Measurements from ENCODE around the gene VWC2.
A peak's percentile ranks its signal among the peaks of the same experiment; 100 is the strongest.

VWC2 gene

DNA sequence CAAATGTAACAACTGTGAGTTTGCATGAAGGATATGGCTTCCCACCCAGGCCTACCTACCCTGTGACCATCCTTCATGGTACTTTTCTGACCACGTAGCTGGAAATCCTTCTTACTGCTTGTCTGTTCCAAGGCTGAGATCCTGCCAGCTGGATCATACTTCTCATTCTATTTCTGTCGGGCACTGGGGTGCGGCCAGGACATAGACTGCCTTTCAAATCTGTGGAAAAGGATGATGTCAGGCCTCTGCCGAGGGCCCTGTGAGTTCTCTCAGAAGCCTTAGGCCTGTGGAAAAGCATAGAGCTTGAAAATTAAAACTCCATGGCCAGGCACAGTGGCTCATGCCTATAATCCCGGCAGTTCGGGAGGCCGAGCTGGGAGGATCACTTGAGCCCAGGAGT, 10.0 kb downstream of the VWC2 start:
- DNase-seq (ENCODE audit: low read depth) = no peak

DNA sequence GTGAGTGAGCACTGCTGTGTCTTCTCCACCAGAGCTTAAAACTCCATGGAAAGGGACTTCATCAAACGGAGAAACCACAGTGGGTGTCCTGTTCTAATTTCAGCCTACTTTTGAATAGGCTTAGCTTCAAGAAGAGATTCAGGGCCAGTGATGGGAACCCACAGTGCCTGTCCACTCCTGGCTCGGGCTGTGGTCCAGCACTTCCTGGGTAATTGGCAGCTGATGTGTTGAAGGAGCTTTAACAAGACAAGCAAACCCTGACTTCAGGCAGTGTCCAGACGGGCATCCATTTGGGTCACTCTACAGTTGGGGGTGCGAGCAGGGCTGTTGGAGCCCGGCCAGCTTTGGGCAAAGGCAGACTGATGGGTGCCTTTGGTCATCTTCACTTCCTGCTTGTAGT, 14.5 kb downstream of the VWC2 start:
- no peak for DNase-seq (ENCODE audit: low read depth)

DNA sequence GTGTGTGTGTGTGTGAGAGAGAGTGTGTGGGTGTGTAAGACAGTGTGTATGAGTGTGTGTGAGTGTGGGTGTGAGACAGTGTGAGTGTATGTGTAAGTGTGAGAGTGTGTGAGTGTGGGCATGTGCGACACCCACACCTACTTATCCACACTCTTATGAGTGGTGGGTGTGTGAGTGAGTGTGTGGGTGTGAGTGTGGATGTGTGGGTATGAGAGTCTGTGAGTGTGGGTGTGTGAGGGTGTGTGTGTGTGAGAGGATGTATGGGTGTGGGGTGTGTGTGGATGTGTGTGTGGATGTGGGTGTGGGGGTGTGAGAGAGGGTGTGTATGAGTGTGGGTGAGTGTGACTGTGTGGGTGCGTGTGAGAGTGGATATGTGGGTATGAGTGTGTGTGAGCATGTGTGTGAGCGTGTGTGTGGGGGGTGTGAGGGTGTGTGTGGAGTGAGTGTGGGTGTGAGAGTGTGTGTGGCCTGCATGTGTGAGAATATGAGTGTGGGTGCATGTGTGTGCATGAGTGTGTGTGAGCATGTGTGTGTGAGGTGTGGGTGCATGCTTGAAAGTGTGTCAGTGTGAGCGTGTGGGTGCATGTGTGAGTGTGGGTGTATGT, 15.1 kb downstream of the VWC2 start:
- DNase-seq (ENCODE audit: low read depth) = no peak

DNA sequence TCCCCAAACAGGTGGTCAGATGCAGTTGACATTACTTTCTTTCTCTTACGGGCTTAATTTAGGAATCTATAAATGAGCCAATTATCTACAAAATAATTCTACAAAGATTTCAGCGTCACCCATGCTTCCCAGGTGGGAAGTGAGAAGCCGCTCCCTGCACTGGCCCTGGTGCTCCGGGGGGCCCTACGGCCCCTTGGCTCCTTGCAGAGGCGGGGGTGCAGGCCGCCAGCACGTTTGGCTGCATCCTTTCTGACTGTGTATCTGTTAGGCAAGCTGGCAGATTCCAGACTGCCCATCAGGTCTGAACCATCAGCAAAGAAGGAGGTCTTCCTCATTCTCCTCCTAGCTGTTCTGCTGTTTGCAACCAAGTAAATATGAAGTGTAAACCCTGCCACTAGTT, 16.3 kb downstream of the VWC2 start:
- DNase-seq (ENCODE audit: low read depth) = no peak

DNA sequence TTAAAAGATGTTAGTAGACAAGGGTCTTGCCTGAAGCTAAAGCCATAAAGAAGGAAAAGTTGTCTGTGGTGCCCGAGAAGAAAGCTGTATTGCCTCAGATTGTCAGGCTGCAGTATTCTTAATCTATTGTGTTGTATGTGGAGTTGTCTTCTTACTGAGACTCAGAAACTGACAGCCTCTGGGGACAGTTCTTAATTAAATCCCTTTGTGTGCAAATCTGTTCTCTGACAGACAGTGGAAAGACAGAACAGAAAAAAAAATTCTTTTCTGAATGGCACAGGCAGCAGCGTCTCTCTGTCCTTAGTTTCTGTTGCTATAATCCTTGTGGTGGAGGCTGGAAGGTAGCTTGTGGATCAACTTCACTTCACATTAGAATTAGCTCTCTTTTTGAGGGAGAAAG, 16.8 kb downstream of the VWC2 start:
- no peak for DNase-seq (ENCODE audit: low read depth)

DNA sequence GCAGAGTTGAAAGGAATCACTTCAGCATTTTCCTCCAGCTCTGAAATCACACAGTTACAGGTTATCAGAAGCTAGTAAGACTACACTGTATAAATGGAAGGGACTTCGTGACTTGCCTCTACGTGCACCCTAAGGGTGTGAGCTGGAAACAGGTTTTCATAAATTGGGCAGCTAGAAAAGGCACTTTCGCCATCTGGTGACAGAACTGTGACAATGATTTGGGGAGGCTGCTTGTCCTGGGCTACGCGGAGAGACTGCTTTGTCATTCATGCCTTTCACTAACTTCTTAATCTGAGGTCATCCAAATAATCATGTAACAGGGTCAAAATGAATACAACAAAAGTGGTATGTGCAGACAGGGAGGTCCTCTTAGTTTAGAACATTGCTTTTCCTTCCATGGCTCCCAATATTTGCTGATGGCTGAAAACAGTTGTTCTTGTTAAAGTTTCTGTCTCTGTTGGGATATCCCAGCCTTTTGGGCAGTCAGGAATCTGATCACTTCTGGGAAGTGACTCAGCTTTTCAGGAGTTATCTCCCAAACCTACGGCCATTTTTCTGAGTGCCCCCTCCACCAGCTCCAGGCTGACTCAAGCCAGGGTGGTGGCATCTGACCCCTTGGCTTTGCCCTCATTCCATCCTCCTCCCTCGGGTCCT, 17.8 kb downstream of the VWC2 start:
- peak; percentile 0 for DNase-seq (ENCODE audit: low read depth)

DNA sequence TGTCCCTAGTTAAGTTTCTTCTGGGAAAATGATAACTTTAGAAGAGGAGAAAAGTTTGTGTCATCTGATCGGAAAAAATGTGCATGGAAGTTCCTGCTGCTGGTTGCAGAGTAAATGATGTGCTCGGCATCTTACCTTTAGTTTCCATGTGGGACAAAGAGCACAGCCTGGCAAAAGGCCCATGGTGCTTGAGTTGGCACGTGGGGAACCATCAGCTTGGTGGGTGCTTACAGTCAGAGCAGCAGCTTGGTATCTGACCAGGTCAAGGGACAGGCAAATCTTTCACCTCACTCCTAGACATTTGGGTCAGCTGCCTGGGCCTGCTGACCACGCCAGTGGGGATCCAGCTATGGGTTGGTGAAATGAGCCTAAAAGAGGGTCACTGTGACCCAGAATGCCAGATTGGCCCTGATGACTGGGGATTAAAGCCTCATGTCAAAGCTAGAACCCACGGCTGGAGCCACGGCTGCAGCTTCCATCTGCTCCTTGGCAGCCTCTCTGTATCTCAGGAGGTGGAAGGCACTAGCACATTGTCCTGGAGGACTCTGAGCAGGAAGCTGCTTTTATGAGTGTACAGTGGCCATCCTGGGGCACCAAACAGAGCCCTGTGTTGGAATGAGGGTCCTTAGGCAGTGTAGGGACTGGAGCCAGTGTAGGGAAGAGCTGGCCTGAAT, 24.7 kb downstream of the VWC2 start:
- no peak for DNase-seq (ENCODE audit: low read depth)

DNA sequence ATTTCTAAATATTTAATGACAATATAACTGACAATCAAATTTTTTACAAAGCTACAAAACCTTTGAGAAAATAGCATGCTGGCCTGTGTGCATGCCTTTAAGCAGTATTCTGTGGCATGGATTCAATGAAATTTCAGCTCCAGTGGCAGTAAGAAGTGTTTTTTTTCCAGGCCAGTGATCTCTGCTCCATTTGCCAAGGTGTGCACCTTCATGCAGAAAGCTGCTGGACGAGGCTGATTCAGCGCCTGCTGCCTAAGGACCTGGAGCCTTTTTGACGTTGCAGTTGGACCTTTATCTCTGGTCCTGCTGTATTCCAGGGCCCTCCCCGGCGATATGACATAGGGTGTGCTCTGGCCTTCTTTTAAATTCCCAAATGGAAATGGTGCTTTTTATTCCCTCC, 26.6 kb downstream of the VWC2 start:
- no peak for DNase-seq (ENCODE audit: low read depth)

DNA sequence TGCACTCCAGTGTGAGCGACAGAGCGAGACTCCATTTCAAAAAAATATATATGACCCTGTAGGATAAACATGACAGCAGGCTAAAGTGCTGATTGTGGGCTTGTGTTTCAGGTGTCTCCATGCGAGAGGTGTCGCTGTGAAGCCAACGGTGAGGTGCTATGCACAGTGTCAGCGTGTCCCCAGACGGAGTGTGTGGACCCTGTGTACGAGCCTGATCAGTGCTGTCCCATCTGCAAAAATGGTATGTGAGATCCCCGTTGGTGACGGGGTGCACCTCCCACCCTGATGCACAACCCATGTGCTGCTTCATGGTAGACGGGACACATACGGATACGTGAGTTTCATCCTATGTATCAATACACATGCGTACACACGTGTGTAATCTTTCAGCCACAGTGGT, 29.2 kb downstream of the VWC2 start:
- DNase-seq (ENCODE audit: low read depth) = no peak

DNA sequence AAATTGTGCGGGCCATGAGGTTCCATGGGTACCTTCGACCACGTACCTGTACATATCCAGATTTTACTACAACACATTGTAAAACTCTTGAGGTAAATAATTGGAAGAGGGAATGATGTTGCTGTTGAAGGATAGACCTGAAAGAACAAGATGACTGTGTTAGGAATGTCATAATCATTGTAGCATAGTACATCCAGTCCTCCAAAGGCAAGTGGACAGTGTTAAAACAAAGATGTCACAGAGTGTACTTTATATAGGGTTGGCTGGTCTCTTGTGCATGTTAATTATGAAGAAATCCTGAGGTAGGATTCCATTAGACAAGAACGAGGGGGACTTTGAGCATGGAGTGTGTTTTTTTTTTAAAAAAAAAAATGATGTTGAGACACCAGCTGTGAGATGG, 30.4 kb downstream of the VWC2 start:
- no peak for DNase-seq (ENCODE audit: low read depth)

DNA sequence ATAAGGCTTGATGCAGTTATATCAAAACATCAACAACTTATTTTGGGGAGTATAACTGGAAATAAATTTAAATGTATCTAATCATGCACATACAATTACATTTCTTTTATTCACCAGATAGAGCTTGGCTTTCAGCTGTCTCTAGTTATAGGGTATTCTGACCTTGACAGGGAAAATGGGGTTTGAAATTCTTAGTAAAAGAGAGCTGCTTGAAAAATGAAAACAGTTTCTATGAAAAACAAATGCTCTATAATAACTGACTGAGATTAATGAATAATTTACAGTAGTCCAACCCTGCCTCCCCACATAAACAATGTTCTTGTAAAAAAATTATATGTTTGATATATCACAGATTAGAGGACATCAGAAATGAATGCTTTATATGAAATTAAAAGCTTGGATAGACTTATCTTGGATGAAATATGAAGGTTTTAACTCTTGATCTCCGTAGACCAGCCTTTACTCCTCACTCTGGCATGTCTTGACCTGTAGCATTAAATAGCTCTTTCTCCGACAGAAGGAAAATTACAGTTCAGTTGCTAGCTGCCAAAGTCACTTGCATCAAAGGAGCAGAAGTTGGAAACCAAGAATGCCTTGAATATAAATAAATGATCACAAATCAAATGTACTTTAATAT, 32.1 kb downstream of the VWC2 start:
- DNase-seq (ENCODE audit: low read depth) = no peak

DNA sequence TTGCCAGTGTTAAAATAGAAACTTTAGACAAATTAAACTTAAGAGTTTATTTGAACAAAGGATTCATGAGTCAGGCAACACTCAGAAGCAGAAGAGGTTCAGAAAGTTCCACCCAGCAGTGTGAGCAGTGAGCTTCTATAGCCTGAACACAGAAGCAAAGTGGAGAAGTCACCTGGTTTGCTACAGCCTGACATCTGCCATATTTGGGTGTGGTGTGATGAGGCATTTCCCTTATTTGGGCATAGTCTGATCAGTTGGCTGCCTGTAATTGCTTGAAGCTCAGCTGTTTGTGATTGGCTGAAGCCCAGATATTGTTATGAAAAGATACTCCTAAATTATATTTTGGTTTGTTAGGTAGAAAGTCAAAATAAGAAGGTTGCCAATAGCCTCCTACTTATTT, 39.1 kb downstream of the VWC2 start:
- DNase-seq (ENCODE audit: low read depth) = no peak

DNA sequence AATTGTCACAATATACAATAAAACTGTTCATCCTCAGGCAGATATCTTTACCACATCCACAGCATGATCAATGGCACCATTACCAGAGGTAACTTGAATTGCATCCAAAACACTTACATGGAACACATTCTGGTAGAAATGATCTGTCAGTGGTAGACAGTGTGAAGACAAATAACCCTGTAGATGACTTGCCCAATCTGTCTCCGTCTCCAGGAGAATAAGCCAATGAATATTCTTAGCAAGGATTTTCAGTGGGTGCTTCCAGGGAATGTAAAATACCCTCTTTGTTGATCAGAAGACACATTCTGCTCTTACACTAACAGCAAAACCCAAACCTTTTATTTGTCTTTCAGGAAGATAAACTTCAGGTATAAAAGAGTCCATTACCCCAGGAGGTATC, 43.8 kb downstream of the VWC2 start:
- DNase-seq (ENCODE audit: low read depth) = no peak

DNA sequence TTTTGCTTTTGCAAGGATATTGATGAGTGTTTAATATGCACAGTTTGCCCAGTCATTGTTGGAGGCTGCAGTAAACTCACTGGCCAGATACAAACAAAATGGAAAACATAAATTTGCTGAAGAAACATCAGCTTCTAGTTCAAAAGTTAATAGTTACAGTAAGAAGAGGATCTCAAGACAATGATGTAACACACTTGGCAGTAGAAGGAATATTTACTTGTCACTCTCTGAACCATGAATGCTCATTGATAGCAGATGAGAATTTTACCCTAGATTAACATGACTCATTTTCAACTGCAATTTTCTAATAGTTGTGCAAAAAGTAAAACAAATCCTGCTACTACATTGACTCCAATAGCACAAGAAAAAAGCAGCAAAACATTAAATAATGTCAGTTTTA, 47.7 kb downstream of the VWC2 start:
- DNase-seq (ENCODE audit: low read depth) = no peak

DNA sequence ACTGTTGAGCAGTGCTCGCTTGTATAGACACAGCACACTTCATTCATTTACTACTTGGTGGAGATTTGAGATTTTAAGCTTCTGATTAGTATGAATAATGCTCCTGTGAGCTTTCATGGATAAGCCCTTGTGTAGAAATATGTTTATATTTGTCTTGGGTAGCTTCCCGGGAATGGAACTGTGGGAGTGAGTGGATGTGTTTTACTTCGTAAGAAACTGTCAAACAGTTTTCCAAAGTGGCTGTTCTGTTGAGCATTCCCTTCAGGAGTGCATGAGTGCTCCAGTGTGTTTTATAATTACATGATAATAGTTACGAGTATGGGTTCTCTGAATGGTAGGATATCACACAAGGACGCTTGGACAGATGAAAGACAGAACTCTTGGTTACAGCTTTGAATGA, 49.4 kb downstream of the VWC2 start:
- no peak for DNase-seq (ENCODE audit: low read depth)

DNA sequence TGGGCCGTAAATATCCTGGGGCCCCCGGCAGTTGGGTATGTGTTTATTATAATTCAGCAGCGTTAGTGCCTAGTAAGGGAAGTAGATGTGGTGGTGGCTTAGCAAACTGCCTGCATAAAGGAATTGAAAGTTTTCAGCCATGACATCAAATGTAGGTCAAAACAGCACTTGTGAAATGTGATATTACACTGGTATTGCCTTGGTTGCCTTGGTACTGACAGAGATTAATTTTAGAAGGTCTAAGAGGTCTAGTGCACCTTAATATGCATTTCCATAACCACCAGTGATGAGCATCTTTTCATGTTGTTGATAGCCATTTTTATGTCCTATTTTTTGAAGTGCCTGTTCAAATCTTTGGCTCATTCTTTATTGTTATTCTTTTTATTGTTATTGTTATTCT, 50.1 kb downstream of the VWC2 start:
- DNase-seq (ENCODE audit: low read depth) = no peak

DNA sequence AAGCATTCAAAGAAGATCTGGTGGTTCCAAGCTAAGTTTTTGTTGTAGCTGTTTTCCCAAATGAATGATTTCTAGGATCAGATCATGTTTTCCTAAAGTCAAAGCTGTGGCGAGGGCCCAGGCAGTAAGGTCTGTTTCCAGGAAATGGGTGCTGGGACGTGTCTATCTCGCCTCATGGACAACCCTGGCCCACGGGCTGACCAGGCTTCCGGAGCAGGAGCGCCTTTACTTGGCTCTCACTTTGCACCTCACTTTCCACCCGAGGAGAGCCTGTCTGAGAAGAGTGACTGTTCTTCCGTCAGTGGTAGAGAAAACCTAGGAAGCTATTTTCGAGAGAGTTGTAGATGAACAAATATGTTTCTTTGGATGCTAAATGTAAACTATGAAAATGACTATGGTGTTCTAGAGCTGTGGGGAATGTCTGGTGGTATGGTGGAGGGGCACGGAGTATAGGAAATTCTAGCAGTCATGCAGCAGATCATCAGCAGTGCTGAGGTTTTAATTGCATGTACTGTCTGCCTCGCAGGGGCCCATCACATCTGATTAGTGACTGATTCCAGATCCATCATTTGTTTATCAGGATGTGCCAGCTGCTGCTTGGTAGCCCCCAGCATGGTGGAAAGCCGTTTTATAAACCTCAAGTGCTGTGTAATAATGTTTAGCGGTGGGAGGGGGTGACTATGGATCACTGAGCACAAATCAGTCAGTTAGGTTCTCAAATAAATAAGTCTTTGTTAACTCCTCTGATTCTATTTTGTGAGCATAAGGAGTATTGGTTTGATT, 66.6 kb downstream of the VWC2 start:
- DNase-seq (ENCODE audit: low read depth) = no peak

DNA sequence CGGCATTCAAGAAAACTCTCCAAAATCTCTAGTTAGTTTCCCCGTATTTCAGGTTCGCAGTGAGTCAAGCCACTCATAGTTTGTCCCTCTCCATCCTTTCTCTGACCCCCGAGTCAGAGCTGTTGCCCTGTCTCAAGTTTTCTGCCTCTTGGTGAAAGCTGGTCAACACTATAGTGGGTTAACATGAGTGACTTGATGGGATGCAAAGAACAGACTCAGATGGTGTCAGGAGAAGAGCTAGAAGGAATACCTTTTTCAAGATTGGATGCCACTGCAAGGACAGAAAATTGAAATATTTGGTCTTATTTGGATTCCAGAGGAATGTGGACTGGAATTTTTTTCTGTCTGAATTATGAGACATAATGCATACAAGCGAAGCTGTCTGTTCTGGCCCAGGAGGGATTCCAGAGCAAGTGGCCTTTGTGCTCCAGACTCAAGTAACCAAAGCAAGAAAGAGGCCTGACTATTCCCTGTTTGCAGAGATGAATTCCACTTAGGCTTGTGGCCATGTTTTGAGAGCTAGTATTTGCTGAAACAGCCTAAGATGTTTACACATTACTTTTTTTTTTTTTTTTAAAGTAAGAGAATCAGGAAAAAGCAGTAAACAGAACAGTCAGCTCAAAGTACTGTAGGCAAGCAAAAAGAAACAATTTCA, 67.4 kb downstream of the VWC2 start:
- DNase-seq (ENCODE audit: low read depth) = no peak

DNA sequence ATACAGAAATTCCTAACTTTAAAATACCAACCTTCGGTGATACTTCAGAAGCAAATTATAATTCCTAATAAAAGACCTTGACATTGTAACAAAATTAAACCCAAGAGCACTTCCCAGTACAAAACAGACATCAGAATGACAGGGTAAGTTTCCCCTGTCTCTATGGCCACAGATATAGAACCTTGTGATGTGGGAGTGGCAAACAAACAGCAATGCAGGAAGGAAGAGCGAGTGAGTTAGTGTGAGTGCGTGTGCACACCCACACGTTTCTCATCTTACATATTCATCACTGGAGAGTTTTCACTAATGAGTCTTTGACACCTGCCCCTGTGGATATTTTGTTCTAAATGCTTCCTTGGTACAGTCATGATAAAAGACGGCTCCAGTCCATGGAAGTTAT, 72.2 kb downstream of the VWC2 start:
- DNase-seq (ENCODE audit: low read depth) = no peak

DNA sequence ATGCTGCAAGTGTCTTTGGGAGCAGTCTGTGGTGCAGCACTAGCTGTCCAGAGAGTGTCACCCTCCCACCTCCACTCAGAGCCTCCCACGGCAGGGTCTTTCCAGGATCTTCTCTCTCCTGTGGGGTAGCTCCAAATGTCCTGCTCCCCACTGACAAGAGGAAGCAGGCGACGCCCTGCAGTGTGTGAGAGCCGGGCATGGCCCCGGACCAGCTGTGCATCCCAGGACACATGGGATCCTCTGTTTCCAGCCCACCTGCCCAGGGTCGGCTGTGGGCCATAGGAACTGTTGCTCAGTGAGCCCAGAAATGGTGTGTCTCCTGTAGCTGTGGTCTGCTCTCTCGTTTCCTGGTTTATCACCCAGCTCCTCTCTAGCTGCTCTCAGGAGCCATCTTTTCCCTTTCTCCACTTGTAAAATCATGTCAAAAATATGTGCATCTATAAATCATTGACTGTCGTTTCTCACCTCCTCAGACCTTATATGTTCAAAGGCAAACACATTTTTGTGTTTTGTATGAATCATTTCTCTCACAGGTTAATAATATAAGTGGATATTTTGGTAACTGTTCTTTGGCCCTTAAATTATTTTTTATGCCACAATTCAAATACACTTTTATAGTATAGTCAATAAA, 74.9 kb downstream of the VWC2 start:
- DNase-seq (ENCODE audit: low read depth) = no peak

DNA sequence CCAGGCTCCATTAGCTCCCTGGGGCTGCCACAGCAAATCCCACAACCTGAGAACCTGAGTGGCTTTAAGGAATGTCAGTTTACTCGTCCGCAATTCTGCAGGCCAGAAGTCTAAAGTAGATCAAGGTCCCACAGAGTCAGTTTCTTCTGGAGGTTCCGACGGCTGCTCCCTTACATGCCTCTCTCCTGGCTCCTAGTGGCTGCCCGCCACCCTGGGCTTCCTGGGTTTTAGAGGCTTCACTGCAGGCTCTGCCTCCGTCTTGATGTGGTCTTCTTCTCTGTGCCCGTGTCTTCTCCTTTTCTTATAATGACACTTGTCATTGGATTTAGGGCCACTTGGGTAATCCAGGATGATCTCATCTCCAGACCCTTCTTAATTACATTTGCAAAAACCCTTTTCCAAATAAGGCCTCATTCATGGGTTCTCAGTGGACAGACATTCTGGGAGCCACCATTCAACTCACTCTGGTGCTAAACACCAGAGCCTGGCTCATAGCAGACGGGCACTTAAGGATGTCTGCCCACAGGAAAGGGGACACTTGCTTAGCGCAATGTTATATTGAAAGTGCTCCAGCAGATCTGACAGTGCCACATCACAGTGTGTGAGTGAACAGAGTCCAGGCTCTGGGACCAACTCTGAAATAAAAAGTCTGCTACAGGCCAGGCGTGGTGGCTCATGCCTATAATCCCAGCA, 77.6 kb downstream of the VWC2 start:
- no peak for DNase-seq (ENCODE audit: low read depth)
